Adipocyte (in vitro differentiated cells): ENCODE results near the gene TFPT.

Source experiments
- DNase-seq: peaks from one replicate; pipeline ENCODE4 v3.0.0-alpha.2; 2015; ENCODE audit warnings: low read depth
- H3K27me3 ChIP-seq: replicated peaks from 2 replicates; pipeline ENCODE4 v1.7.0; 2013; ENCODE audit warnings: mild to moderate bottlenecking, low read length, moderate library complexity; ENCODE audit not compliant: control insufficient read depth, insufficient read depth
- H3K36me3 ChIP-seq: 2 replicates; pipeline ENCODE4 v1.7.0; 2013; ENCODE audit warnings: low read length, mild to moderate bottlenecking, moderate library complexity; ENCODE audit not compliant: control insufficient read depth, insufficient read depth, severe bottlenecking
- H3K4me1 ChIP-seq: 2 replicates; pipeline ENCODE4 v1.7.0; 2013; ENCODE audit warnings: mild to moderate bottlenecking, low read length, moderate library complexity; ENCODE audit not compliant: control insufficient read depth, insufficient read depth
- H3K4me3 ChIP-seq: 2 replicates; pipeline ENCODE4 v1.7.0; 2013; ENCODE audit warnings: mild to moderate bottlenecking, low read length, moderate library complexity
- H3K9ac ChIP-seq: 2 replicates; pipeline ENCODE4 v1.7.0; 2013; ENCODE audit warnings: mild to moderate bottlenecking, low read length, moderate library complexity
- H3K9me3 ChIP-seq: 2 replicates; pipeline ENCODE4 v1.7.0; 2013; ENCODE audit warnings: mild to moderate bottlenecking, low read length, moderate library complexity; ENCODE audit not compliant: control insufficient read depth

The TFPT gene

DNA sequence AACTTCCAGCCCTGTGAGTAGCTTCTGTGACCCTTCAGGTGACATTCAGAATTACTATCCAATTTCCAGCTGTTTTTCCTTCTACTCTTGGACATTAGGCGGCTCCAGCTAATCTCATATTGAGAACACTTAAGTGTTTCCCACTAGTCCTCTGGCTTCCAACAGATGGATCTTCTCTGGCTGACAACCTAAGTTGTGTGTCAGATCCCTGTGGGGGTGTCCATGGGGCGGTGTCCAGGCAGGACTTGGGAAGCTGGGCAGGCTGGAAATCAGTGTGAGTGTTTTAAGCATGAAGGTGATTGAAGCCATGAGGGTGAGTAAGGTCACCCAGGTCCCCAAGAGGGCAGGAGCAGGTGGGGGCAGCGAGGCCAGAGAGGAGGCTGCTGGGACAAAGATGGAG lies 32.2 kb upstream of the TFPT start:
- H3K27me3 ChIP-seq: no peaks in the 10 kb centered on the region
- H3K9me3 ChIP-seq: no peaks in the 10 kb centered on the region
- no peaks in the 10 kb centered on the region for H3K4me1 ChIP-seq
- peaks cover 88% of the 10 kb centered on the region for H3K36me3 ChIP-seq
- no peak overlapping the region for H3K4me3 ChIP-seq
- DNase-seq: no peak
- no peak overlapping the region for H3K9ac ChIP-seq

GRCh38 chr19:54145541-54146158 lies 30.2 kb upstream of the TFPT start:
- Histone ChIP-seq H3K9ac (no peak overlapping the region), H3K9me3 (no peaks in the 10 kb centered on the region), H3K4me3 (no peak overlapping the region), H3K4me1 (no peaks in the 10 kb centered on the region), H3K27me3 (no peaks in the 10 kb centered on the region), H3K36me3 (peaks cover 73% of the 10 kb centered on the region)
- no peak for DNase-seq

DNA sequence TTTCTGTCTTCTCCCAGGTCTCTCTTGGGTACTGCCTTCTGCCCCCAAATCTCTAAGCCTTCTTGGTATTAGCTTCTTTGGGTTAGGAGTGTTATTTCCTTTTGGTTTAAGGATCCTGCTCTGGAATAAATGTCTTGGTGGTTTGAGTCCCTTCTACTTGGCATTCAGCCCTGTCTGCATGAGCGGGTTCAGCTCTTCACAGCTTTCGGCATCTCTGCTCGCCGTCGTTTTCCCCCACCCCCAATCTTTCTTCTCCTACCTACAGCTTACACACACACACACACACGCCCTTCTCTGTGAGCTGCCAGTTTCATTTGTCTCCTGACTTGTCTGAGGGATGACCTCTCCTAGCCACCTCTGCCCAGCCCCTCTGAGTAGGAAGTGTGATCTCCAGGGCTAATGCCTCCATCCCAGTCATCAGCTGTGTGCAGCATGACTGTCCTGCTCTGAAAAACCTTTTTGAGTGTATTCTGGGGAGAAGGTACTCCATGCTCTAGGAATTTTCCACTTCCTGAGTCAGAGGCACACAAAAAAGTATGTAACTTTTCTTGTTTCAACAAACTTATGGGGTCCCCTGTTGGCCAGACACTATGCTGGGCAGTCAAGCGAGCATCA lies 26.8 kb upstream of the TFPT start:
- no peak for DNase-seq
- Histone ChIP-seq H3K36me3 (peaks cover 50% of the 10 kb centered on the region), H3K4me1 (peaks cover 7% of the 10 kb centered on the region)

GRCh38 chr19:54141356-54141755 lies 25.9 kb upstream of the TFPT start:
- no peak for DNase-seq
- H3K27me3 ChIP-seq: no peaks in the 10 kb centered on the region
- H3K4me1 ChIP-seq: peaks cover 10% of the 10 kb centered on the region
- no peak overlapping the region for H3K9ac ChIP-seq
- H3K36me3 ChIP-seq: peaks cover 40% of the 10 kb centered on the region
- no peaks in the 10 kb centered on the region for H3K9me3 ChIP-seq
- no peak overlapping the region for H3K4me3 ChIP-seq

More for the DNA sequence above, 26.8 kb upstream of the TFPT start:
- Histone ChIP-seq H3K4me3 (no peak overlapping the region), H3K9me3 (no peaks in the 10 kb centered on the region), H3K27me3 (no peaks in the 10 kb centered on the region), H3K9ac (no peak overlapping the region)

DNA sequence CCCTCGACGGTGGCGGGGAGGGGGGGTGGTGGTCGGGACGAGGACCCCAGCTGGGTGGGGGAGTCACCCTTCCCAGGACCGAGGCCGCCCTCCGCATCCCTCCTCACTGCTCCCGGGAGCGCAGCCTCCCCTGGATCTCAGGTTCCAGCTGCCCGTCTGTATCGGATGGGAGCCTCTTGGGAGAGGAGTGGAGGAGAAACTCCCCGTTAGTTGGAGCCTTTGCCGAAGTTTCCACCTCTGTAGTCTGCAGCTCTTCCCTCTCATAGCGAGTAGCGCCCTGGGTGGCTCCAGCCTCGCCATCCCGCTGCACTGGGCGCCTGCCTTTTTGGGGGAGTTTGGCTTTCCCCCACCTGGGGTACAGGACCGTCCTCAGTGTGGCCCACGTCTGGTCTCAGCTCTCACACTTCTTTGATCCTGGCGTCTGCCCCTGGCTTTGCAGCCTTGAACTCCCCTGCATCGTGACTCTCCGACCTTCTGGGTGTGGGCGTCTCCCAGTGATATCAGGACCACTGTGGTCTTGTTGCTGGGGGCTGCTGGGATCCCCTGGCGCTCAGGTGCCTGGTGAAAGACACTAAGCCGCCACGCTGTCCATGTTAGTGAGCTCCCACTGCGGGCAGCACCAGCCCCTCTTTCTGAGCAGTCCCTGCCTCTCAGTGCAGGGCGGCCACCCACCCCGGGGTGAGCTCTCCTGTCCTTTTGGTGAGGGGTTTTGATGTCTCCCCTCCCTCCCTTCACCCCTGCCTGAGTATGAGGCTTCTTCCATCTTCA lies 23.2 kb upstream of the TFPT start:
- peak overlapping the region; percentile 74 for H3K4me3 ChIP-seq
- peak overlapping the region; percentile 88 for H3K9ac ChIP-seq
- H3K36me3 ChIP-seq: peaks cover 14% of the 10 kb centered on the region
- H3K9me3 ChIP-seq: no peaks in the 10 kb centered on the region
- no peaks in the 10 kb centered on the region for H3K27me3 ChIP-seq
- H3K4me1 ChIP-seq: peaks cover 17% of the 10 kb centered on the region
- peak; percentile 37 for DNase-seq

- H3K4me1 ChIP-seq: peaks cover 17% of the 10 kb centered on the region
- peaks cover 2% of the 10 kb centered on the region for H3K27me3 ChIP-seq
- H3K36me3 ChIP-seq: peaks cover 6% of the 10 kb centered on the region
- peak within 1 kb of the TSS; percentile 77 for H3K4me3 ChIP-seq
- H3K9me3 ChIP-seq: no peaks in the 10 kb centered on the region
- DNase-seq: peak; percentile 58
- H3K9ac ChIP-seq: peak within 1 kb of the TSS; percentile 88
These were observed 22.4 kb upstream of the TFPT start, which contains the start of gene CNOT3 for GRCh38 chr19:54137699-54138488. Gene CNOT3, plus strand, starts transcription at chr19:54137762. Its CDS starts 5,217 bp downstream, at chr19:54142979.

- H3K9ac ChIP-seq: peak overlapping the region; percentile 88
- no peaks in the 10 kb centered on the region for H3K36me3 ChIP-seq
- H3K9me3 ChIP-seq: no peaks in the 10 kb centered on the region
- peaks cover 2% of the 10 kb centered on the region for H3K27me3 ChIP-seq
- DNase-seq: peak; percentile 100
- H3K4me1 ChIP-seq: peaks cover 17% of the 10 kb centered on the region
- H3K4me3 ChIP-seq: peak overlapping the region; percentile 77
These were observed 21.6 kb upstream of the TFPT start for GRCh38 chr19:54136864-54137698.

DNA sequence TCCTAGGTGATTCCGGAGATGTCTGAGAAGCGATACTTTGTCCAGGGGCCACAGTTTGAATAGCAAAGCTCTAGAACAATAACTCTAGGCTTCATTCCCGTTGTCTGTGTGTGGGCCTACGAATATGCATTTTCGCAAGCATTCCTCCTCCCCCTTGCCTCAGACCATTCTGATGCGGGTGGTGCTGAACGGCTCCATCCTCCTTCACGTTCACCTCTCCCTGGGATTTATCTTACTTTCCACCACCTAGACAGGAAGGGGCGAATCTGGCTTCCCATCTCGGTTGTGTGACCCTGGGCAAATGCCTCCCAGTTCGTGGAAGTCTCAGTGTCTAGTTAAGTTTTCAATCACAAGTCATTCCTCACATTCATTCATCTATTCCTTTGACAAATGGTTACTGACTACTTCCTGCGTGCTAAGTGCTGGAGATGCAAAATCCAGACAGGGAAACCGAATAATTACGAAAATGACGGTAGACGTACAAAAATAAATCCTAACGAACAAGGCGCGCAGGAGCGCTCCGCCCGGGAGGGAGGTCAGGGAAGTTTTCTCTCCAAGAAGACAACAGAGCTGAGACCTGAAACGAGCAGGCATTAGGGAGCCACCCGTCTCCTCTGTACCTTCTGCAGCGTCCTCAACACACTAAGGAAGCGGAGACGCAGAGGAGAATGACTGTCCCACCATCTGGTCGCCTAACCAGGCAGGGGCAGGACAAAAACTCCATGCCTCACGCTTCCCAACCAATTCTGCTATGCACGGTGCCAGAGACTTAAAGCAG lies 20.8 kb upstream of the TFPT start:
- Histone ChIP-seq H3K36me3 (peaks cover 7% of the 10 kb centered on the region), H3K4me3 (peak overlapping the region; percentile 77), H3K4me1 (peaks cover 17% of the 10 kb centered on the region), H3K9ac (peak overlapping the region; percentile 42), H3K27me3 (peaks cover 2% of the 10 kb centered on the region), H3K9me3 (no peaks in the 10 kb centered on the region)
- peak; percentile 43 for DNase-seq

DNA sequence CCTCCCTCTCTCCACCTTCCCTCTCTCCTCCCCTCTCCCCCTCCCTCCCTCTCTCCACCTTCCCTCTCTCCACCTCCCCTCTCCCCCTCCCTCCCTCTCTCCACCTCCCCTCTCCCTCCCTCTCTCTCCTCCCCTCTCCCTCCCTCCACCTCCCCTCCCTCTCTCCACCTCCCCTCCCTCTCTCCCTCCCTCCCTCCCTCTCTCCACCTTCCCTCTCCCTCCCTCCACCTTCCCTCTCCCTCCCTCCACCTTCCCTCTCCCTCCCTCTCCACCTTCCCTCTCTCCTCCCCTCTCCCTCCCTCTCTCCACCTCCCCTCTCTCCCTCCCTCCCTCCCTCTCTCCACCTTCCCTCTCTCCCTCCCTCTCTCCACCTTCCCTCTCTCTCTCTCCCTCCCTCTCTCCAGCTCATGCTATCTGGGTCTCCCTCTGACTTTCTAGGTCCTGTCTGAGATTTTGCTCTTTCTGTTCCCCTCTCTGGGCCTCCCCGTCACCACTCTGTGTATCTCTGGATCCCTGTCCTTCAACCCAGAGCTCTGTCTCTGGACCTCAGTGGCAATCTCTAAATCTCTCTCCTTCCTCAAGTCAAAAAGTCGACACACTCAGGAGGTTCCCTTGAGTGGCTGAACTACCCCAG lies 18.6 kb upstream of the TFPT start:
- H3K36me3 ChIP-seq: peaks cover 23% of the 10 kb centered on the region
- H3K9me3 ChIP-seq: no peaks in the 10 kb centered on the region
- no peak overlapping the region for H3K4me3 ChIP-seq
- peaks cover 13% of the 10 kb centered on the region for H3K4me1 ChIP-seq
- H3K9ac ChIP-seq: no peak overlapping the region
- H3K27me3 ChIP-seq: peaks cover 2% of the 10 kb centered on the region
- no peak for DNase-seq
